Activated T-helper 1 cell treated with Interleukin-2 at 50 U/mL for 16 hours (primary cell): ENCODE results near the gene AWAT2.

Experiments
- DNase-seq: peaks from one replicate; pipeline ENCODE4 v3.0.0-alpha.2; 2020; ENCODE audit warnings: low read depth

AWAT2 gene

GRCh38 chrX:70049925-70050324 lies at the start of gene AWAT2:
TSS of gene AWAT2 (minus strand) at chrX:70049938. CDS start at chrX:70049932, 6 bp downstream.
- no peak for DNase-seq

- DNase-seq, result no peak
Measured at GRCh38 chrX:70096052-70096451, 46.3 kb upstream of the AWAT2 start.

- no peak for DNase-seq
Measured at GRCh38 chrX:70092247-70092646, 42.5 kb upstream of the AWAT2 start.

- no peak for DNase-seq
Measured at GRCh38 chrX:70089604-70090297, 40.0 kb upstream of the AWAT2 start.

- DNase-seq, result no peak
Measured at GRCh38 chrX:70088751-70089150, 39.0 kb upstream of the AWAT2 start.

GRCh38 chrX:70087857-70088630 lies 38.3 kb upstream of the AWAT2 start:
- DNase-seq, result no peak

GRCh38 chrX:70084592-70085240 lies 35.0 kb upstream of the AWAT2 start:
- no peak for DNase-seq

- no peak for DNase-seq
Measured at GRCh38 chrX:70082723-70083122, 33.0 kb upstream of the AWAT2 start.

GRCh38 chrX:70079870-70080269 lies 30.1 kb upstream of the AWAT2 start:
- no peak for DNase-seq

GRCh38 chrX:70079297-70079696 lies 29.6 kb upstream of the AWAT2 start:
- no peak for DNase-seq

- DNase-seq, result no peak
Measured at GRCh38 chrX:70066646-70067045, 16.9 kb upstream of the AWAT2 start.

- no peak for DNase-seq
Measured at GRCh38 chrX:70062961-70063550, 13.3 kb upstream of the AWAT2 start.

GRCh38 chrX:70062076-70062475 lies 12.3 kb upstream of the AWAT2 start, which contains the start of gene OTUD6A:
TSS of gene OTUD6A (plus strand) at chrX:70062457. CDS start at chrX:70062525, 68 bp downstream.
- no peak for DNase-seq

GRCh38 chrX:70054391-70054790 lies 4.7 kb upstream of the AWAT2 start:
- no peak for DNase-seq

GRCh38 chrX:70052895-70053615 lies 3.3 kb upstream of the AWAT2 start:
- no peak for DNase-seq

GRCh38 chrX:70049406-70049805 lies 332 bp downstream of the AWAT2 start:
- no peak for DNase-seq

GRCh38 chrX:70046978-70047377 lies 2.8 kb downstream of the AWAT2 start:
- no peak for DNase-seq

GRCh38 chrX:70044541-70045245 lies 5.0 kb downstream of the AWAT2 start:
- no peak for DNase-seq

GRCh38 chrX:70043685-70044084 lies 6.1 kb downstream of the AWAT2 start:
- no peak for DNase-seq

GRCh38 chrX:70042399-70043371 lies 7.1 kb downstream of the AWAT2 start:
- DNase-seq, result no peak
